GM21717 (cell line): ENCODE measurements around the gene EHF.
"Not testable (repeated sequence)": the region's sequence is repeated elsewhere in the genome, so short reads cannot be mapped to it uniquely, and the experiment has no call there.

Source experiments
- ATAC-seq: cut with Tn5 transposase; IDR thresholded peaks from one replicate; pipeline ENCODE4 v1.9.1; 2021; ENCODE audit warnings: mild to moderate bottlenecking, moderate library complexity; ENCODE audit not compliant: unreplicated experiment

Gene EHF

GRCh38 chr11:34620820-34621792, at the start of gene EHF:
TSS of gene EHF (plus strand) at chr11:34621093. CDS start at chr11:34642631, 21,538 bp downstream.
- no peak for ATAC-seq

GRCh38 chr11:34573537-34573936, 47.4 kb upstream of the EHF start:
- no peak for ATAC-seq

- no peak for ATAC-seq
These were observed 45.6 kb upstream of the EHF start for GRCh38 chr11:34575261-34575660.

- ATAC-seq = no peak
These were observed 45.2 kb upstream of the EHF start for GRCh38 chr11:34575671-34576070.

- no peak for ATAC-seq
These were observed 44.6 kb upstream of the EHF start for GRCh38 chr11:34576331-34576730.

GRCh38 chr11:34583818-34584217, 37.1 kb upstream of the EHF start:
- no peak for ATAC-seq

- ATAC-seq = peak; percentile 8
These were observed 35.6 kb upstream of the EHF start for GRCh38 chr11:34585304-34585734.

GRCh38 chr11:34585735-34586487, 35.0 kb upstream of the EHF start:
- ATAC-seq = peak; percentile 82

- no peak for ATAC-seq
These were observed 34.2 kb upstream of the EHF start for GRCh38 chr11:34586488-34587281.

- no peak for ATAC-seq
These were observed 33.6 kb upstream of the EHF start for GRCh38 chr11:34587282-34587677.

- ATAC-seq = no peak
These were observed 32.9 kb upstream of the EHF start for GRCh38 chr11:34588023-34588422.

- ATAC-seq = no peak
These were observed 32.2 kb upstream of the EHF start for GRCh38 chr11:34588701-34589100.

GRCh38 chr11:34589177-34589576, 31.7 kb upstream of the EHF start:
- ATAC-seq = not testable (repeated sequence)

GRCh38 chr11:34593085-34593484, 27.8 kb upstream of the EHF start:
- ATAC-seq = no peak

- no peak for ATAC-seq
These were observed 26.3 kb upstream of the EHF start for GRCh38 chr11:34594603-34595002.

- no peak for ATAC-seq
These were observed 25.5 kb upstream of the EHF start for GRCh38 chr11:34595391-34595790.

GRCh38 chr11:34595960-34596644, 24.8 kb upstream of the EHF start:
- no peak for ATAC-seq

GRCh38 chr11:34599406-34599945, 21.4 kb upstream of the EHF start:
- ATAC-seq = no peak

GRCh38 chr11:34600339-34601084, 20.4 kb upstream of the EHF start:
- no peak for ATAC-seq

- ATAC-seq = no peak
These were observed 19.8 kb upstream of the EHF start for GRCh38 chr11:34601085-34601444.
